Activated T-helper 9 cell treated with anti-CD3 and anti-CD28 coated beads, Interleukin-2, amount 50 U/mL, for 16 hours (primary cell): ENCODE data around the gene HSD17B2.
"Not testable (repeated sequence)": the region's sequence is repeated elsewhere in the genome, so short reads cannot be mapped to it uniquely, and the experiment has no call there.

ENCODE experiments used
- DNase-seq: peaks from one replicate; pipeline ENCODE4 v3.0.0-alpha.2; 2020; ENCODE audit warnings: low read depth

The HSD17B2 gene, protein sequence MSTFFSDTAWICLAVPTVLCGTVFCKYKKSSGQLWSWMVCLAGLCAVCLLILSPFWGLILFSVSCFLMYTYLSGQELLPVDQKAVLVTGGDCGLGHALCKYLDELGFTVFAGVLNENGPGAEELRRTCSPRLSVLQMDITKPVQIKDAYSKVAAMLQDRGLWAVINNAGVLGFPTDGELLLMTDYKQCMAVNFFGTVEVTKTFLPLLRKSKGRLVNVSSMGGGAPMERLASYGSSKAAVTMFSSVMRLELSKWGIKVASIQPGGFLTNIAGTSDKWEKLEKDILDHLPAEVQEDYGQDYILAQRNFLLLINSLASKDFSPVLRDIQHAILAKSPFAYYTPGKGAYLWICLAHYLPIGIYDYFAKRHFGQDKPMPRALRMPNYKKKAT

GRCh38 chr16:82034981-82035612 is at the start of gene HSD17B2:
TSS of gene HSD17B2 (plus strand) at chr16:82035253. CDS start at chr16:82035425, 172 bp downstream.
- DNase-seq, result no peak

GRCh38 chr16:81987121-81987520 is 47.9 kb upstream of the HSD17B2 start:
- no peak for DNase-seq

DNA sequence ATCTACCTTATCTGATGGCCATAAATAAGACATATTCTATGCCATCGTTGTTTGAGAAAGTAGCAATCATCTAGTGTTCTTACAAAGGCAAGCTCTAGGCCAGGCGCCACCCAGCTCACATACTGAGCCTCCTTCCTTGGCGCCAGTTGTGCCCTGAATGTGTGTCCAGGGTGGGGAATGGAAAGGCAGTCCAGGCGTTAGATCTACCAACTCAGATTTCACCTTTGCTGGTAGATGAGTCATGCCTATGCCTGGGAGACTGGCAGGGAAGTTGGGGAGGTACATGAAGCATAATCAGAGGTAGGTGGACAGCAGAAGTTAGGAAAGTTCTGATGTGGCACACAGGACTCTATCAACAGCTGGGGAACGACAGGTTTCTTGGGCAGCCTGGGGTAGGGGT is 47.3 kb upstream of the HSD17B2 start:
- DNase-seq, result no peak

DNA sequence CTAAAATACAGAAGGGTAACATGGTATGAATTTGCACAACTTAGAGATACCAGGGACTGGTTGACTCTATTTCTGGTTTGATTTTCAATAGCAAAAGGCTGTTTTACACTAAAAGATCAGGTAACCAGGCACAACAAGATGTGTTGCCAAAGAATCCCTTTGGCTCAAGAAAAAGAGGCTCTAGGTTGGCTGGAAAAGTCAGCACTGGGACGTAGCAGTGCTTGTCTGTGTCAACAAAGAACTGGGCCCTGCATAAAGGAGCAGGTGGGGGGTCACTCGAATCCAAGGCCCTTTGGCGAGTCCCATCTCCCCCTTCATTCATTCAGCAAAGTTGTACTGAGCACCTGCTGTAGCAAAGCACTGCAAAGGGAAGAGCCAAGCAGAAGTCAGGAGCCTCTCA is 42.2 kb upstream of the HSD17B2 start:
- no peak for DNase-seq

DNA sequence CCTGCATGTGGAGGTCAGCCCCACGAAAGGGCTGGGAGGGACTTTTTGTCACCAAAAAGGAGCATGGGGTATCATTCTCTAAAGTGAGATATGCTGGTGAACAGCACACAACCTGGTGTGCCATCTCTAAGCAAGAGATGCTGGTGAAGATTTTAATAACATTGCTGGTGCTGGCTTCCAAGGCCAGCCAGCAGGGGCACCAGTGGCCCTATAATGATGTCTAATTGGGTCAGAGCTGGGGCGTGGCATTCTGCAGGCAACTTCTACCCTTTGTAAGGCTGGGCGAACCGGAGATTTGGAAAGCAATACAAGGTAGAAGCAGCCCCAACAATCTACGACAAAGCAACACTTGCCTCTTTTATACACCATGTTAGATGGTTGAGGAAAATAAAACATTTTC is 40.6 kb upstream of the HSD17B2 start:
- DNase-seq, result no peak

DNA sequence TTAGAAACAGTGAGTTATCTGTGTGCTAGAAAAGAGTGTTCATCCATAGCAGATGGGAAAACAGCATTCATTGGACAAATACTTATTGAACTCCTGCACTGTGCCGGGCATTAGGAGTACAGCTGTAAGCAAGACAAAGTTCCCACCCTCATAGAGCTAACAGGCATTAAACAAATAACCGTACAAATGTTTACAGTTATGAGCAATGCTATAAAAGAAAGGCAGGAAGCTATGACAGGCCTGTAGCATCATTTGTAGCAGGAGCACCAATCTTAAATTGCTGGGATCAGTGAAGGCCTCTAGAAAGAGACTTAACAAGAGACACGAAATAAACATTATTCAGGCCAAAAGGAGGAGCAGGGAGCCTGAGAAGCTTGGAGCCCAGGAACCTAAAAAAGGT is 39.4 kb upstream of the HSD17B2 start:
- DNase-seq, result no peak

DNA sequence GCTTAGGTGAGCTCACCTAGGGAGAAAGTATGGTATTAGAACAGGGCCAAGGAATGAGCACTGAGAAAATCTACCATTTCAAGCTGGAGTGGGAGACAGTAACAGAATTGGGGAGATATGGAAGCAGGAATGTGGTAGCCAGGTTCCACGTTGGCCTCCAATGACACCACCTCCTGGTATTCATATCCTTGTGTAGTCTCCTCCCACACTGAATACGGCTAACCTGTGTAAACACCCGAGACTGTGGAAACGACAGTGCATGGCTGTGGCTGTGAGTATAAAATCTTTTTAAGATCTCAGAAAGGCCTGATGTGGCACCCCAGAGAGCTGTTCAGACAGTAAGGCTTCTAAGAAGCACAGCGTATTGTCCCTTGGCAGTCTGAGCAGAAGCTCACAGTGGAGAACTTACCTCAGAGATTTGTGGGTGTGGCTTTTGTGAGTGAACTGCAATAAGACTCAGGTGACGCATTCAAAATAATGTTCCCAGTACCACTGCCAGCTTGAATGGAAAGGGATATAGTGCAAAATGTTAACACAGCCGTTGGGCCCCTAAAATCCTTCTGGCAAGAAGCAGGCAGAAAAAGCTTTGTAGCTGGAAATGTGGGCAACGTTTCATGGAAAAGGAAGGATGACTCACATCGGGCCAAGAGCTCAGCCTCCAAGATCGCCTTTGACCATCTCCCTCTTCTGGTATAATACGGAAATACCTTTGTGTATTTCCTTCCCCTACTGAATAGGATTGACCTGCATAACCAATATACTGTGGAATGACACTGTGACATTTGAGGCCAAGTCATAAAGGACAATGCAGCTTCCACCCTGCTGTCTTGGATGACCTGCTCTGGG is 38.2 kb upstream of the HSD17B2 start:
- DNase-seq, result no peak

DNA sequence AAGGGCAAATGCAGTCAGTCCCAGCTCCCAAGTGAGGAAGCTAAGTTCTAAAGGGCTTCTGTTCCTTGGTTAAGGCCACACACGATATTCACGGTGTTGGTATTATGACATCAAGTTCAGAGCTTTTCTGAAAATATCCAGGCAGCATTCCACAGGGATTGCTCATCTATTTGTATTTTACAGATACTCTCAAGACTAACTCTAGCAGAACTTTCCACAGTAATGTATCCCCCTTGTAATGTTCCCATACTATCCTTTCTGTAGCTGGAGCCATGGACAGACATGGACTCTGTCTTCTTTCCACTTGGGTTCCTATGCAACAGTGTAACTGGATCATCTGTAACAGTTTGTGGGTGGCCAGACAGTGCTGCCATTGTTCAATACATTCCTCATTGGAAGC is 37.3 kb upstream of the HSD17B2 start:
- no peak for DNase-seq

- no peak for DNase-seq
Measured at GRCh38 chr16:82002831-82003230, 32.2 kb upstream of the HSD17B2 start.

DNA sequence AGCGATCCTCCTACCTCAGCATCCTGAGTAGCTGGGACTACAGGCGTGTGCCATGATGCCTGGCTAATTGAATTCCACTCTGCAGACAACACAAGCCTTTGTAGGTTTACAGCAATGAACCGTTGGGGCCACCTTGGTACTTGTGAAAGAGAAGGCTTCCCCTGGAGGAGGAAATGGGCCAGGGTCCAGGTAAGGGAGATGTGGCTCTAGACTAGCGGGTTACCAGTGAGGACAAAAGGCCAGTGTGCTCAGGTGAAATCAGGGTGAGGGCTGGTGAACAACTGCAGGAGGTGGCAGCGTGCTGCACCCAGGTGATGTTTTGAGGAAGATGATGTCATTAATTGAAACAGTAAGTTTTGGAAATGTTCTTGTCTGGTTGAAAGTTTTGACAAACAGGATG is 30.5 kb upstream of the HSD17B2 start:
- no peak for DNase-seq

- no peak for DNase-seq
Measured at GRCh38 chr16:82005027-82005830, 29.8 kb upstream of the HSD17B2 start.

- DNase-seq, result no peak
Measured at GRCh38 chr16:82006036-82006435, 29.0 kb upstream of the HSD17B2 start.

GRCh38 chr16:82007189-82007588 is 27.9 kb upstream of the HSD17B2 start:
- no peak for DNase-seq

DNA sequence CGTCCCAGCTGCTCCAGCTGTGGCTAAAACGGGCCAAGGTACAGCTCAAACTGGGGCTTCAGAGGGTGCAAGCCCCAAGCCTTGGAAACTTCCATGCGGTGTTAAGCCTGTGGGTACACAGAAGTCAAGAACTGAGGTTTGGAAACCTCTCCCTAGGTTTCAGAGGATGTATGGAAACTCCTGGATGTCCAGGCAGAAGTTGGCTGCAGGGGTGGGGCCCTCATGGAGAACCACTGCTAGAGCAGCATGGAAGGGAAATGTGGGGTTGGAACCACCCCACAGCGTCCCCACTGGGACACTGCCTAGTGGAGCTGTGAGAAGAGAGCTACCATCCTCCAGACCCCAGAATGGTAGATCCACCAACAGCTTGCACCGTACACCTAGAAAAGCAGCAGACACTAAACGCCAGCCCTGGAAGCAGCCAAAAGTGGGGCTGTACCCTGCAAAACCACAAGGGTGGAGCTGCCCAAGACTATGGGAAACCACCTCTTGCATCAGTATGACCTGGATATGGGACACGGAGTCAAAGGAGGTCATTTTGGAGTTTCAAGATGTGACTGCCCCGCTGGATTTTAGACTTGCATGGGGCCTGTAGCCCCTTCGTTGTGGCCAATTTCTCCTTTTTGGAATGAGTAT is 26.0 kb upstream of the HSD17B2 start:
- no peak for DNase-seq

GRCh38 chr16:82009789-82010188 is 25.3 kb upstream of the HSD17B2 start:
- not testable (repeated sequence) for DNase-seq

DNA sequence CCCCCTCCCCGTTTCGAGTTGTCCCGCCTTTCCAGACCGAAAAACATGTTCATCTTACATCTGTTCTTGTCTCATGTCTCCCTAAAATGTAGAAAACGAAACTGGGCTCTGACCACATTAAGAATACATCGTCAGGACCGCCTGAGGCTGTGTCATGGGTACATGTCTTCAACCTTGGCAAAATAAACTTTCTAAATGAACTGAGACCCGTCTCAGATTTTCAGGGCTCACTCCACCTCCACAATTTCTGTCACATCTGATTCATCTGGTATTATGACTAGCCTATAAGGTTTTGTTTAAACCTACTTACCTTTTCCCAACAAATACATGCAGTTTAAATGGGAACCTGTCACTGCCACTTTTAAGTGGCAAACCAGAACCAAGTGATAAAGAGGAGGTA is 24.4 kb upstream of the HSD17B2 start:
- DNase-seq, result no peak

- DNase-seq, result peak; percentile 46
Measured at GRCh38 chr16:82011199-82011641, 23.8 kb upstream of the HSD17B2 start, which contains the start of gene SDR42E1. TSS of gene SDR42E1 (minus strand) at chr16:82011470. CDS start at chr16:82000858, 10,612 bp downstream.

GRCh38 chr16:82013139-82013538 is 21.9 kb upstream of the HSD17B2 start:
- DNase-seq, result no peak

DNA sequence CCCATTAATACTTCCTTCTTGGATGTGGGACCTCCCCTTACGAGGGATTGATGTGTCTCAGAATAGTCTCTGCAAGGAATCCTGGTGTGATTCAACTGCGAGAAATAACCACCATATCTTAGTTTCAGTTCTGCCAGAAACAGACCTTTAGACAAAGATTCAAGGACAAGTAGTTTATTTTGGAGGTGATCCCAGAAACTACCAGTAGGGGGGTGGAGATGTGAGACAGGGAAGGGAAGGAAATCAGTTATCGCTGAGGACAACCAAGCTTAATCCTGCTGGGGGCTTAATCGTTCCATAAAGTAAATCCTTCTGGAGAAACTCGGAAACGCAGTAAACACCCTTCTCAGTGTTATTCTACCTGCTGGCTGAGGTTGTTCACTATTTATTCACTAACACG is 18.8 kb upstream of the HSD17B2 start:
- DNase-seq, result no peak

DNA sequence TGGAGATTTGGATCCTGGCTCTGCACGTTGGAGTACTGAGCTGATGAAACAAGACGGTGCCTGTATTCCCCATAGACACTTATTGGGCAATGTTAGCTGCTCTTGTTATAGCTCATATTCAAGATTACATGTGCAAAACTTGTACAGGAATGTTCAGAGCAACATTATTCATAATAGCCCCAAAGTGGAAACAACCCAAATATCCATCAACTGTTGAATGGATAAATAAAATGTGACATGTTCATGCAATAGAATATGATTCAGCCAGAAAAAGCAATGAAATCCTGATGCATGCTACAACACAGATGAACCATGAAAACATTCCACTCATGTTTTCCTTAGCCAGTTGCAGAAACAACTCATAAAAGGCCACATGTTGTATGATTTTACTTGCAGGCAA is 18.1 kb upstream of the HSD17B2 start:
- no peak for DNase-seq

DNA sequence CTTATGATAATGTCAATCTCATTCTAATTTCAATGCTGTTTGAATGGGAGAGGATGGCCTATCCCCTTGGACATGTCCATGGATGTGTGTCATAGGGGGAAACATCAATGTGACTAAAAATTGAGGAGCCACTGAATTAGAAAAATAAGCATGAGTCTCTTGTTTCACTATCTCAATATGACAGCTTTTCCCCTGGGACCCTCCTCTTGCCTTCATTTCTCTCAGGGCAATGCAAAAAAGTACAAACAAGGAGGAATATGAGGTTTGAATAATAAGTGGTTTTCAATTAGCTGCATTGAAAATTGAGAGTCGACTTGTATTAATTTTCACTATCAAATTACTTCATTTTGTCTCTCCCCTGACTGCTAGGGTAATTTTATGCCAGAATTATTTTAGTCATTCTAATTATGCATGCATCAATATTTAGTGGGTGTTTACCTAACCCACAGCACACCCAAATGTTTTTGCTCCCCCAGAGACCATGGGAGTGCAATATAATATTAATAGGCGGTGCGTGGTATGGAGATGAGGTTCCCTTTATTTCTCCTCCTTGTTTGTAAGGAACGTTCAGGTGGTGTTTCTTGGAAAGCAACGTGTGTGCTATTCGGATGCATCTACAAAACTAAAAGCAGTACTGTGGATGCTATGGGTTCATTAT is 17.0 kb upstream of the HSD17B2 start:
- DNase-seq, result no peak
